ENCODE results near the gene ZNF569.
"Not testable (repeated sequence)": the region's sequence is repeated elsewhere in the genome, so short reads cannot be mapped to it uniquely, and the experiment has no call there.

The ZNF569 gene

GRCh38 chr19:37391399-37391798 is 75.8 kb downstream of the ZNF569 start:
- DNase-seq, result not testable (repeated sequence)

GRCh38 chr19:37389234-37389633 is 78.0 kb downstream of the ZNF569 start:
- DNase-seq, result no peak

- DNase-seq, result peak; percentile 97
Measured at GRCh38 chr19:37370880-37371661, 96.2 kb downstream of the ZNF569 start, which contains the start of gene ZNF527. Gene ZNF527, plus strand, starts transcription at chr19:37371099. Its CDS starts 3,100 bp downstream, at chr19:37374199.

GRCh38 chr19:37370386-37370879 is 96.8 kb downstream of the ZNF569 start:
- not testable (repeated sequence) for DNase-seq

- DNase-seq, result no peak
Measured at GRCh38 chr19:37362733-37363132, 104.5 kb downstream of the ZNF569 start.

GRCh38 chr19:37361994-37362393 is 105.2 kb downstream of the ZNF569 start:
- DNase-seq, result no peak
